PC-3 (cell line): ENCODE measurements around the gene KNTC1. TPM values are rescaled to one million over a fixed set of nuclear protein-coding genes. Genes with fewer than 3 reads are reported as not detected.
"Not testable (repeated sequence)": the region's sequence is repeated elsewhere in the genome, so short reads cannot be mapped to it uniquely, and the experiment has no call there.

ENCODE experiments used
- ATAC-seq: fragments of 200-7000 bp; cut with Tn5 transposase; 2 replicates; pipeline ENCODE4 v1.9.1; 2020; ENCODE audit warnings: mild to moderate bottlenecking, moderate library complexity
- BruUV-seq: library from RNA; stranded (reverse); fragments of 400-500 nt; replicated peaks from 2 replicates; lab custom pipeline; 2021; lab: Mats Ljungman, UMichigan
- CTCF ChIA-PET: fragments of 300-600 bp; sonication (Branson Sonifier 250); formaldehyde crosslinking; loops from one replicate; lab custom pipeline; 2022; ENCODE audit warnings: antibody characterized with exemption; lab: Charles Lee
- POLR2A ChIA-PET: fragments of 300-600 bp; sonication (Branson Sonifier 250); formaldehyde crosslinking; loops from one replicate; lab custom pipeline; 2022; ENCODE audit warnings: antibody characterized with exemption; ENCODE audit not compliant: unreplicated experiment; lab: Charles Lee
- DNase-seq: peaks from one replicate; pipeline ENCODE4 v3.0.0-alpha.2; 2015
- H2AFZ ChIP-seq: fragments of 300-600 bp; sonication (generic); 2 replicates; pipeline ENCODE4 v1.6.0; 2016; ENCODE audit warnings: antibody characterized with exemption, low read length
- H3F3A ChIP-seq: fragments of 300-600 bp; sonication (generic); one replicate; pipeline ENCODE4 v1.6.0; 2017; ENCODE audit warnings: antibody characterized with exemption, low read length, control low read depth, mild to moderate bottlenecking; ENCODE audit not compliant: unreplicated experiment
- H3K27ac ChIP-seq: fragments of 300-600 bp; sonication (generic); 2 replicates; pipeline ENCODE4 v1.5.1; 2016; ENCODE audit warnings: mild to moderate bottlenecking, low read length
- H3K27me3 ChIP-seq: fragments of 300-600 bp; sonication (generic); 2 replicates; pipeline ENCODE4 v1.6.1; 2016; ENCODE audit warnings: low read length, mixed read lengths
- H3K36me3 ChIP-seq: fragments of 300-600 bp; sonication (generic); 2 replicates; pipeline ENCODE4 v1.6.1; 2016; ENCODE audit warnings: low read depth, mixed run types, low read length, mixed read lengths
- H3K4me1 ChIP-seq: fragments of 300-600 bp; sonication (generic); 2 replicates; pipeline ENCODE4 v1.5.1; 2016; ENCODE audit warnings: low read length; ENCODE audit not compliant: insufficient read depth
- H3K4me2 ChIP-seq: fragments of 300-600 bp; sonication (generic); 2 replicates; pipeline ENCODE4 v1.6.0; 2016; ENCODE audit warnings: low read length
- H3K4me3 ChIP-seq: fragments of 300-600 bp; sonication (generic); 2 replicates; pipeline ENCODE4 v1.5.1; 2016; ENCODE audit warnings: mild to moderate bottlenecking, low read length, mixed read lengths
- H3K79me2 ChIP-seq: fragments of 300-600 bp; sonication (generic); 2 replicates; pipeline ENCODE4 v1.6.1; 2017; ENCODE audit warnings: low read length, mixed read lengths
- H3K9ac ChIP-seq: fragments of 300-600 bp; sonication (generic); 2 replicates; pipeline ENCODE4 v1.6.0; 2016; ENCODE audit warnings: mild to moderate bottlenecking, low read length
- H3K9me2 ChIP-seq: fragments of 300-600 bp; sonication (generic); replicated peaks from 2 replicates; pipeline ENCODE4 v1.6.1; 2016; ENCODE audit warnings: mixed run types, low read length, mixed read lengths
- H3K9me3 ChIP-seq: fragments of 300-600 bp; sonication (generic); 2 replicates; pipeline ENCODE4 v1.6.1; 2016; ENCODE audit warnings: low read length, mixed read lengths
- H4K20me1 ChIP-seq: fragments of 300-600 bp; sonication (generic); 2 replicates; pipeline ENCODE4 v1.6.1; 2016; ENCODE audit warnings: low read length, mixed read lengths
- EZH2 ChIP-seq: fragments of 300-600 bp; sonication (generic); IDR thresholded peaks from one replicate; pipeline ENCODE4 v1.6.1; 2017; ENCODE audit warnings: antibody characterized with exemption, mild to moderate bottlenecking, low read length; ENCODE audit not compliant: unreplicated experiment
- EZH2phosphoT487 ChIP-seq: fragments of 300-600 bp; sonication (generic); IDR thresholded peaks from 2 replicates; pipeline ENCODE4 v1.6.1; 2018; ENCODE audit warnings: mild to moderate bottlenecking, antibody characterized with exemption, low read length, borderline replicate concordance
- intact Hi-C: fragments of 100-400 bp; cut with micrococcal nuclease; formaldehyde crosslinking; loops from 2 replicates; pipeline ENCODE4 v1.9.0; 2023
- total RNA-seq: library from RNA; depleted of rRNA; stranded (reverse); fragments of >200 nt; gene quantifications from 2 replicates; pipeline ENCODE4 v1.2.3, GENCODE V29; 2014
- TF ChIP-seq, protein P1 (sequence below): fragments of 300-600 bp; sonication (generic); conservative IDR thresholded peaks from 2 replicates; pipeline ENCODE4 v1.5.1; 2017; ENCODE audit warnings: antibody characterized with exemption, low read depth, mild to moderate bottlenecking, low read length

KNTC1 gene
- total RNA-seq, 1 experiment from 2014 or later = 80.3 TPM

DNA sequence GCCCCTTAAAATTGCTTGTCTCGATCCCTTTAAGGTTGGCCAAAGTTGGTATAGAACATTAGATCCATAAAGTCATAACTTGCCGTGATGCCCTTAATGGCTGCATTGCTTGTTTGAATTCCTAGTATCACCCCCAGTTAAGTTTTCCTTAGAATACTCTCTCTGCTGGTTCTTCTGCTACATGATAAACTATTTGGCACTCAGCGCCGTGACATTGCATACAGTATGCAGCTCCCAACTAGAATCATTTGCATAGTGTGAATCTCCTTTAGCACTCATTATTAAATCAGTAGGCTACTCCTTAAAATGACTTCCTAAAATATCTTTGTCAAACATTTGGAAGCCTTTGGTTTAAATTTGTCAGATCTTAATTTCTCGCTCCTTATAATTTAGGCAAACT lies 42.2 kb downstream of the KNTC1 start:
- Histone ChIP-seq H3K36me3 (peaks cover 38% of the 10 kb centered on the region), H3K79me2 (no peaks in the 10 kb centered on the region), H3K9ac (no peak overlapping the region), H3K4me3 (no peak overlapping the region), H4K20me1 (no peaks in the 10 kb centered on the region), H2AFZ (no peak overlapping the region), H3K9me3 (no peaks in the 10 kb centered on the region), H3K9me2 (no peaks in the 10 kb centered on the region), H3K4me1 (peaks cover 10% of the 10 kb centered on the region), H3F3A (no peaks in the 10 kb centered on the region), H3K27me3 (no peaks in the 10 kb centered on the region), H3K4me2 (no peak overlapping the region), H3K27ac (no peak overlapping the region; the same call in 1 of the 2 replicates)
- ATAC-seq (no peak), DNase-seq (no peak)
- CTCF ChIA-PET = no interaction called here
- TF ChIP-seq EZH2 (no peak), EZH2phosphoT487 (no peak)
- TF ChIP-seq, protein P1, sequence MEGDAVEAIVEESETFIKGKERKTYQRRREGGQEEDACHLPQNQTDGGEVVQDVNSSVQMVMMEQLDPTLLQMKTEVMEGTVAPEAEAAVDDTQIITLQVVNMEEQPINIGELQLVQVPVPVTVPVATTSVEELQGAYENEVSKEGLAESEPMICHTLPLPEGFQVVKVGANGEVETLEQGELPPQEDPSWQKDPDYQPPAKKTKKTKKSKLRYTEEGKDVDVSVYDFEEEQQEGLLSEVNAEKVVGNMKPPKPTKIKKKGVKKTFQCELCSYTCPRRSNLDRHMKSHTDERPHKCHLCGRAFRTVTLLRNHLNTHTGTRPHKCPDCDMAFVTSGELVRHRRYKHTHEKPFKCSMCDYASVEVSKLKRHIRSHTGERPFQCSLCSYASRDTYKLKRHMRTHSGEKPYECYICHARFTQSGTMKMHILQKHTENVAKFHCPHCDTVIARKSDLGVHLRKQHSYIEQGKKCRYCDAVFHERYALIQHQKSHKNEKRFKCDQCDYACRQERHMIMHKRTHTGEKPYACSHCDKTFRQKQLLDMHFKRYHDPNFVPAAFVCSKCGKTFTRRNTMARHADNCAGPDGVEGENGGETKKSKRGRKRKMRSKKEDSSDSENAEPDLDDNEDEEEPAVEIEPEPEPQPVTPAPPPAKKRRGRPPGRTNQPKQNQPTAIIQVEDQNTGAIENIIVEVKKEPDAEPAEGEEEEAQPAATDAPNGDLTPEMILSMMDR = no peak
- no TSS peak for BruUV-seq
- POLR2A ChIA-PET = no interaction called here
- intact Hi-C loops = no loop called here

- H3K4me2 ChIP-seq, POLR2A ChIA-PET, H3K4me3 ChIP-seq, H3F3A ChIP-seq, H2AFZ ChIP-seq, H4K20me1 ChIP-seq, intact Hi-C loops, H3K27me3 ChIP-seq, H3K79me2 ChIP-seq, H3K9me2 ChIP-seq, H3K9me3 ChIP-seq, H3K9ac ChIP-seq, BruUV-seq, CTCF ChIA-PET: not testable (repeated sequence)
- H3K27ac ChIP-seq = peak overlapping the region; percentile 0; the same call in 1 of the 2 replicates
- H3K4me1 ChIP-seq = peaks cover 10% of the 10 kb centered on the region
- peak; percentile 58; the same call in 1 of the 2 replicates for ATAC-seq
- H3K36me3 ChIP-seq = peaks cover 45% of the 10 kb centered on the region
- DNase-seq = peak; percentile 42
Observed at GRCh38 chr12:122570006-122570405, 43.0 kb downstream of the KNTC1 start.

DNA sequence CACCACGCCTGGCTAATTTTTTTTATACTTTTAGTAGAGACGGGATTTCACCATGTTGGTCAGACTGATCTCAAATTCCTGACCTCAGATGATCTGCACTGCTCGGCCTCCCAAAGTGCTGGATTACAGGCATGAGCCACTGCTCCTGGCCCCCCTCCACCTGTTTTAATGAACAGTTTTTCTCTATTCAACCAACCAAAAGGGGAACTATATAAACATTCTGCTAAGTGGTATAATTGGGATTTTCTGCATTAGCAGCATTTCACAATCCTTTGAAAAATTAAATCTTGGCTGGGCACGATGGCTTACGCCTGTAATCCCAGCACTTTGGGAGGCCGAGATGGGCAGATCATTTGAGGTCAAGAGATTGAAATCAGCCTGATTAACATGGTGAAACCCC lies 44.8 kb downstream of the KNTC1 start:
- no peak for DNase-seq
- Histone ChIP-seq H3K27ac (no peak overlapping the region), H3F3A (no peaks in the 10 kb centered on the region), H3K36me3 (peaks cover 58% of the 10 kb centered on the region), H3K4me3 (no peak overlapping the region), H3K4me1 (peaks cover 10% of the 10 kb centered on the region), H3K4me2 (no peak overlapping the region), H3K27me3 (no peaks in the 10 kb centered on the region), H3K9me2 (no peaks in the 10 kb centered on the region), H3K9ac (no peak overlapping the region), H3K79me2 (no peaks in the 10 kb centered on the region), H4K20me1 (no peaks in the 10 kb centered on the region), H3K9me3 (no peaks in the 10 kb centered on the region), H2AFZ (no peak overlapping the region)
- ChIA-PET POLR2A (no interaction called here), CTCF (no interaction called here)
- intact Hi-C loops = no loop called here
- TF ChIP-seq, protein P1 = no peak
- no peak for TF ChIP-seq EZH2phosphoT487
- no peak for TF ChIP-seq EZH2
- no peak for ATAC-seq
- BruUV-seq = no TSS peak

DNA sequence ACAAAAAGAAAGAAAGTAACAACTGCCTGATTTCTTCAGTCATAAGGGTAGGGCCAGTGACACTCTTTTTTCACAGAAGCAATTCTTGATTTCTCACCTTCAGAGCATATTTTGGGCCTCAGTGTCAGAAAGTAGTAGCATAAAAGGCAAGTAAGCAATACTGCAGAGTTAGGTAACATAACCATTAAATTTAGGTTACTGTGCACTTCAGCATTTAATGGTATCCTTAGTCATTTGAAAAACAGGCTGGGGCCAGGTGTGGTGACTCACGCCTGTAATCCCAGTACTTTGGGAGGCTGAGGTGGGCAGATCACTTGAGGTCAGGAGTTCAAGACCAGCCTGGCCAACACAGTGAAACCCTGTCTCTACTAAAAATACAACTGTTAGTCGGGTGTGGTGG lies 56.2 kb downstream of the KNTC1 start:
- H3K4me2 ChIP-seq, H3K27me3 ChIP-seq, H3K79me2 ChIP-seq, H4K20me1 ChIP-seq, H3K9ac ChIP-seq, H3K9me3 ChIP-seq, BruUV-seq, H3F3A ChIP-seq, CTCF ChIA-PET, H3K9me2 ChIP-seq, intact Hi-C loops, H3K4me3 ChIP-seq, H2AFZ ChIP-seq: not testable (repeated sequence)
- Histone ChIP-seq H3K27ac (peak overlapping the region; percentile 48), H3K4me1 (peaks cover 21% of the 10 kb centered on the region), H3K36me3 (peaks cover 60% of the 10 kb centered on the region)
- ATAC-seq (peak; percentile 62), DNase-seq (peak; percentile 60)
- POLR2A ChIA-PET = interaction anchor here (0.7 kb wide), 1 partner anchor 652 kb away, joined by 6 read pairs; no protein-coding TSS in a partner anchor
